ENCODE measurements around the gene LIN7A.

Gene LIN7A

GRCh38 chr12:80849337-80849736 lies 88.4 kb downstream of the LIN7A start:
- no peak for DNase-seq

- no peak for DNase-seq
Measured at GRCh38 chr12:80848858-80849257, 88.9 kb downstream of the LIN7A start.

- no peak for DNase-seq
Measured at GRCh38 chr12:80847575-80847974, 90.2 kb downstream of the LIN7A start.

GRCh38 chr12:80846952-80847351 lies 90.8 kb downstream of the LIN7A start:
- DNase-seq = no peak

- no peak for DNase-seq
Measured at GRCh38 chr12:80845639-80846038, 92.1 kb downstream of the LIN7A start.

- DNase-seq = no peak
Measured at GRCh38 chr12:80843969-80844368, 93.8 kb downstream of the LIN7A start.

GRCh38 chr12:80838708-80839107 lies 99.0 kb downstream of the LIN7A start:
- no peak for DNase-seq

- DNase-seq = no peak
Measured at GRCh38 chr12:80838024-80838658, 99.6 kb downstream of the LIN7A start.

GRCh38 chr12:80837342-80837978 lies 100.3 kb downstream of the LIN7A start:
- DNase-seq = no peak

GRCh38 chr12:80834724-80835123 lies 103.0 kb downstream of the LIN7A start:
- DNase-seq = no peak

- no peak for DNase-seq
Measured at GRCh38 chr12:80830533-80831088, 107.1 kb downstream of the LIN7A start.

- no peak for DNase-seq
Measured at GRCh38 chr12:80829767-80830166, 108.0 kb downstream of the LIN7A start.

- no peak for DNase-seq
Measured at GRCh38 chr12:80825506-80825905, 112.2 kb downstream of the LIN7A start.

- no peak for DNase-seq
Measured at GRCh38 chr12:80823393-80823792, 114.3 kb downstream of the LIN7A start.

GRCh38 chr12:80821513-80822000 lies 116.2 kb downstream of the LIN7A start:
- no peak for DNase-seq

- no peak for DNase-seq
Measured at GRCh38 chr12:80818878-80819277, 118.9 kb downstream of the LIN7A start.

- DNase-seq = no peak
Measured at GRCh38 chr12:80815351-80815750, 122.4 kb downstream of the LIN7A start.

GRCh38 chr12:80814453-80814852 lies 123.3 kb downstream of the LIN7A start:
- DNase-seq = no peak

GRCh38 chr12:80813820-80814219 lies 123.9 kb downstream of the LIN7A start:
- DNase-seq = no peak

- DNase-seq = no peak
Measured at GRCh38 chr12:80811957-80812708, 125.6 kb downstream of the LIN7A start.

GRCh38 chr12:80810874-80811273 lies 126.9 kb downstream of the LIN7A start:
- DNase-seq = no peak

- DNase-seq = no peak
Measured at GRCh38 chr12:80807640-80808288, 130.0 kb downstream of the LIN7A start.

- DNase-seq = no peak
Measured at GRCh38 chr12:80805106-80805505, 132.6 kb downstream of the LIN7A start.

Measured in activated T-cell treated with anti-CD3 and anti-CD28 coated beads, Interleukin-2, amount 50 U/mL, for 1 hour (primary cell).